Type B pancreatic cell (in vitro differentiated cells): ENCODE data around the gene DEK. TPM values are rescaled to one million over a fixed set of nuclear protein-coding genes. Genes with fewer than 3 reads are reported as not detected.
"Not testable (repeated sequence)": the region's sequence is repeated elsewhere in the genome, so short reads cannot be mapped to it uniquely, and the experiment has no call there.

ENCODE experiments used
- DNase-seq: peaks from one replicate; pipeline ENCODE4 v3.0.0; 2021; ENCODE audit warnings: mixed read lengths; ENCODE audit not compliant: unreplicated experiment; ENCODE audit errors: extremely low spot score
- H3K27ac Mint-ChIP-seq: 2 replicates; pipeline ENCODE4 v1.8.0; 2021; ENCODE audit warnings: mild to moderate bottlenecking, mixed read lengths
- H3K27me3 Mint-ChIP-seq: 2 replicates; pipeline ENCODE4 v1.8.0; 2021; ENCODE audit warnings: mixed read lengths
- H3K36me3 Mint-ChIP-seq: 2 replicates; pipeline ENCODE4 v1.8.0; 2021; ENCODE audit warnings: mixed read lengths
- H3K4me1 Mint-ChIP-seq: one replicate; pipeline ENCODE4 v1.8.0; 2021; ENCODE audit warnings: mixed read lengths; ENCODE audit not compliant: unreplicated experiment
- H3K4me3 Mint-ChIP-seq: 2 replicates; pipeline ENCODE4 v1.8.0; 2021; ENCODE audit warnings: mild to moderate bottlenecking, mixed read lengths
- H3K9me3 Mint-ChIP-seq: 2 replicates; pipeline ENCODE4 v1.8.0; 2021; ENCODE audit warnings: mixed read lengths
- CTCF ChIP-seq: fragments of 200-600 bp; sonication (generic); conservative IDR thresholded peaks from 2 replicates; pipeline ENCODE4 v1.5.0; 2021; ENCODE audit warnings: antibody characterized with exemption, mild to moderate bottlenecking
- total RNA-seq: library from RNA; stranded (reverse); gene quantifications from 2 replicates; pipeline ENCODE4 v1.2.1, GENCODE V29; 2021; ENCODE audit warnings: low replicate concordance

The DEK gene
- total RNA-seq, 1 donor from 2014 or later: 124 TPM

- no peak overlapping the region for H3K4me3 Mint-ChIP-seq
- DNase-seq: no peak
- peaks cover 4% of the 10 kb centered on the region for H3K9me3 Mint-ChIP-seq
- peaks cover 19% of the 10 kb centered on the region for H3K4me1 Mint-ChIP-seq
- no peak for TF ChIP-seq CTCF
- no peak overlapping the region for H3K27ac Mint-ChIP-seq
- no peaks in the 10 kb centered on the region for H3K27me3 Mint-ChIP-seq
- peaks cover 29% of the 10 kb centered on the region for H3K36me3 Mint-ChIP-seq
Measured at GRCh38 chr6:18183766-18184165, 80.6 kb downstream of the DEK start.

GRCh38 chr6:18182568-18182967, 81.8 kb downstream of the DEK start:
- Mint-ChIP-seq H3K4me1 (peaks cover 19% of the 10 kb centered on the region), H3K36me3 (peaks cover 32% of the 10 kb centered on the region), H3K27ac (no peak overlapping the region), H3K9me3 (peaks cover 4% of the 10 kb centered on the region), H3K27me3 (no peaks in the 10 kb centered on the region), H3K4me3 (no peak overlapping the region)
- no peak for TF ChIP-seq CTCF
- no peak for DNase-seq

GRCh38 chr6:18179770-18180356, 84.5 kb downstream of the DEK start:
- TF ChIP-seq CTCF: no peak

GRCh38 chr6:18178960-18179615, 85.2 kb downstream of the DEK start:
- Mint-ChIP-seq H3K9me3 (peaks cover 4% of the 10 kb centered on the region), H3K4me3 (no peak overlapping the region), H3K36me3 (peaks cover 50% of the 10 kb centered on the region), H3K27me3 (no peaks in the 10 kb centered on the region), H3K4me1 (no peaks in the 10 kb centered on the region), H3K27ac (peak overlapping the region; percentile 66)
- DNase-seq: no peak
- no peak for TF ChIP-seq CTCF

More at GRCh38 chr6:18179770-18180356, 84.5 kb downstream of the DEK start:
- H3K4me1 Mint-ChIP-seq: peaks cover under 1% of the 10 kb centered on the region
- peak overlapping the region; percentile 71 for H3K27ac Mint-ChIP-seq
- peaks cover 44% of the 10 kb centered on the region for H3K36me3 Mint-ChIP-seq
- no peaks in the 10 kb centered on the region for H3K27me3 Mint-ChIP-seq
- peaks cover 4% of the 10 kb centered on the region for H3K9me3 Mint-ChIP-seq
- DNase-seq: no peak
- no peak overlapping the region for H3K4me3 Mint-ChIP-seq

- DNase-seq: no peak
- Mint-ChIP-seq H3K36me3 (peaks cover 48% of the 10 kb centered on the region), H3K4me3 (no peak overlapping the region), H3K27me3 (no peaks in the 10 kb centered on the region), H3K4me1 (no peaks in the 10 kb centered on the region), H3K9me3 (peaks cover 4% of the 10 kb centered on the region), H3K27ac (no peak overlapping the region)
- no peak for TF ChIP-seq CTCF
Measured at GRCh38 chr6:18177286-18177965, 86.9 kb downstream of the DEK start.

GRCh38 chr6:18176198-18176597, 88.1 kb downstream of the DEK start:
- H3K36me3 Mint-ChIP-seq: peaks cover 51% of the 10 kb centered on the region
- not testable (repeated sequence) for H3K27ac Mint-ChIP-seq, DNase-seq, H3K4me1 Mint-ChIP-seq, H3K4me3 Mint-ChIP-seq, H3K27me3 Mint-ChIP-seq, H3K9me3 Mint-ChIP-seq
